GM23248 (cell line): ENCODE results near the gene GRIP1. TPM values are rescaled to one million over a fixed set of nuclear protein-coding genes. Genes with fewer than 3 reads are reported as not detected.
"Not testable (repeated sequence)": the region's sequence is repeated elsewhere in the genome, so short reads cannot be mapped to it uniquely, and the experiment has no call there.

Experiments
- DNase-seq: peaks from one replicate; pipeline ENCODE4 v3.0.0-alpha.2; 2015
- H2AFZ ChIP-seq: fragments of 200-600 bp; sonication (generic); 2 replicates; pipeline ENCODE4 v1.6.1; 2016; ENCODE audit warnings: antibody characterized with exemption
- H3F3A ChIP-seq: fragments of 200-600 bp; sonication (generic); 2 replicates; pipeline ENCODE4 v1.6.1; 2016; ENCODE audit warnings: mild to moderate bottlenecking, antibody characterized with exemption, mixed run types; ENCODE audit not compliant: insufficient read depth
- H3K27ac ChIP-seq: fragments of 200-600 bp; sonication (generic); 2 replicates; pipeline ENCODE4 v1.5.1; 2016; ENCODE audit warnings: mild to moderate bottlenecking
- H3K27me3 ChIP-seq: fragments of 200-600 bp; sonication (generic); replicated peaks from 2 replicates; pipeline ENCODE4 v1.6.1; 2016; ENCODE audit warnings: mild to moderate bottlenecking; ENCODE audit not compliant: insufficient read depth
- H3K36me3 ChIP-seq: fragments of 200-600 bp; sonication (generic); 2 replicates; pipeline ENCODE4 v1.6.1; 2016; ENCODE audit warnings: low read depth, mild to moderate bottlenecking
- H3K4me1 ChIP-seq: fragments of 200-600 bp; sonication (generic); 2 replicates; pipeline ENCODE4 v1.6.1; 2016; ENCODE audit warnings: mild to moderate bottlenecking; ENCODE audit not compliant: insufficient read depth
- H3K4me2 ChIP-seq: fragments of 200-600 bp; sonication (generic); one replicate; pipeline ENCODE4 v1.6.1; 2016; ENCODE audit warnings: mild to moderate bottlenecking; ENCODE audit not compliant: unreplicated experiment
- H3K4me3 ChIP-seq: fragments of 200-600 bp; sonication (generic); 2 replicates; pipeline ENCODE4 v1.5.1; 2016; ENCODE audit warnings: mild to moderate bottlenecking
- H3K79me2 ChIP-seq: fragments of 200-600 bp; sonication (generic); 2 replicates; pipeline ENCODE4 v1.6.1; 2016; ENCODE audit warnings: mild to moderate bottlenecking; ENCODE audit not compliant: insufficient read depth
- H3K9ac ChIP-seq: fragments of 200-600 bp; sonication (generic); 2 replicates; pipeline ENCODE4 v1.6.1; 2016; ENCODE audit warnings: mild to moderate bottlenecking
- H3K9me2 ChIP-seq: fragments of 200-600 bp; sonication (generic); 2 replicates; pipeline ENCODE4 v1.6.1; 2016; ENCODE audit warnings: mixed run types, mild to moderate bottlenecking, moderate library complexity; ENCODE audit not compliant: insufficient read depth
- H3K9me3 ChIP-seq: fragments of 200-600 bp; sonication (generic); one replicate; pipeline ENCODE4 v1.6.1; 2017; ENCODE audit warnings: low read depth
- H4K20me1 ChIP-seq: fragments of 200-600 bp; sonication (generic); 2 replicates; pipeline ENCODE4 v1.6.0; 2016; ENCODE audit not compliant: insufficient read depth
- EZH2 ChIP-seq: fragments of 200-600 bp; sonication (generic); IDR thresholded peaks from 2 replicates; pipeline ENCODE4 v1.6.1; 2018; ENCODE audit warnings: antibody characterized with exemption, mild to moderate bottlenecking; ENCODE audit not compliant: insufficient read depth, poor library complexity, severe bottlenecking
- EZH2phosphoT487 ChIP-seq: fragments of 200-600 bp; sonication (generic); IDR thresholded peaks from 2 replicates; pipeline ENCODE4 v1.6.1; 2018; ENCODE audit warnings: antibody characterized with exemption, moderate library complexity, mild to moderate bottlenecking, low read depth; ENCODE audit not compliant: insufficient read depth
- WGBS, 2 experiments: methylation state at CpG; one replicate each; pipeline ENCODE4 v1.1.6; 2015 to 2017; ENCODE audit warnings: low lambda C conversion rate in 2 of 2, low coverage in 1 of 2; ENCODE audit errors: missing lambda C conversion rate in 2 of 2; 5-methylcytosine and 5-hydroxymethylcytosine counted together
- in situ Hi-C: fragments of 300-500 bp; cut with MboI; formaldehyde crosslinking; loops from 2 replicates; pipeline ENCODE4 v1.15.0; 2020
- polyA plus RNA-seq: library from polyadenylated mRNA; unstranded; fragments of >200 nt; fragmentation: Nextera tagmentation; extraction: Ambion mirVana; gene quantifications from 2 replicates; pipeline ENCODE4 v1.2.1, GENCODE V29; 2016
- total RNA-seq: library from RNA; depleted of rRNA; stranded (reverse); fragments of >200 nt; shearing (Covaris generic); gene quantifications from 2 replicates; pipeline ENCODE4 v1.2.3, GENCODE V29; 2014

The GRIP1 gene
- total and polyA plus RNA-seq, 2 experiments from 2014 or later: not detected

GRCh38 chr12:66304296-66304900 is 374.5 kb downstream of the GRIP1 start:
- DNase-seq: no peak
- H3K9ac ChIP-seq: no peak overlapping the region
- no peaks in the 10 kb centered on the region for H3K9me2 ChIP-seq
- H3K27ac ChIP-seq: no peak overlapping the region
- H3K4me2 ChIP-seq: no peak overlapping the region
- TF ChIP-seq EZH2phosphoT487 (no peak), EZH2 (no peak)
- no peak overlapping the region for H3K4me3 ChIP-seq
- H3K9me3 ChIP-seq: no peaks in the 10 kb centered on the region
- 0 out of 2 replicates have a peak, but pooled peaks cover 3% of the 10 kb centered on the region for H3K4me1 ChIP-seq
- H3K79me2 ChIP-seq: no peaks in the 10 kb centered on the region
- no peaks in the 10 kb centered on the region for H3F3A ChIP-seq
- H3K36me3 ChIP-seq: no peaks in the 10 kb centered on the region
- 77 to 81% methylated on average over 6 of the region's 6 CpGs for WGBS, 2 experiments
- in situ Hi-C loops: no loop called here
- no peaks in the 10 kb centered on the region; the same call in 1 of the 2 replicates for H3K27me3 ChIP-seq
- H2AFZ ChIP-seq: no peak overlapping the region
- no peaks in the 10 kb centered on the region for H4K20me1 ChIP-seq

GRCh38 chr12:66303316-66303804 is 375.5 kb downstream of the GRIP1 start:
- H3F3A ChIP-seq, in situ Hi-C loops, H3K27me3 ChIP-seq, H3K79me2 ChIP-seq, H3K9me3 ChIP-seq, H4K20me1 ChIP-seq, H3K4me1 ChIP-seq, H3K36me3 ChIP-seq, H3K27ac ChIP-seq, H3K9me2 ChIP-seq, DNase-seq: not testable (repeated sequence)
- Histone ChIP-seq H3K4me3 (peak overlapping the region; percentile 85), H2AFZ (peak overlapping the region; percentile 95), H3K9ac (0 out of 2 replicates have a peak overlapping the region, but pooled peaks have one; percentile 76), H3K4me2 (peak overlapping the region; percentile 91)
- 78 to 80% methylated on average over 14 of the region's 14 CpGs for WGBS, 2 experiments

GRCh38 chr12:66302827-66303169 is 376.1 kb downstream of the GRIP1 start:
- H3K79me2 ChIP-seq: no peaks in the 10 kb centered on the region
- no peaks in the 10 kb centered on the region for H4K20me1 ChIP-seq
- in situ Hi-C loops: no loop called here
- peak overlapping the region; percentile 95 for H2AFZ ChIP-seq
- DNase-seq: no peak
- no peaks in the 10 kb centered on the region for H3F3A ChIP-seq
- H3K27me3 ChIP-seq: no peaks in the 10 kb centered on the region; the same call in 1 of the 2 replicates
- H3K4me2 ChIP-seq: peak overlapping the region; percentile 91
- peak overlapping the region; percentile 85 for H3K4me3 ChIP-seq
- no peaks in the 10 kb centered on the region for H3K9me3 ChIP-seq
- H3K36me3 ChIP-seq: no peaks in the 10 kb centered on the region
- H3K4me1 ChIP-seq: 0 out of 2 replicates have a peak, but pooled peaks cover 3% of the 10 kb centered on the region
- no peak for TF ChIP-seq EZH2
- TF ChIP-seq EZH2phosphoT487: no peak
- WGBS, 2 experiments: 2 to 4% methylated on average over 6 of the region's 6 CpGs
- H3K27ac ChIP-seq: no peak overlapping the region
- no peaks in the 10 kb centered on the region for H3K9me2 ChIP-seq
- H3K9ac ChIP-seq: peak overlapping the region; percentile 76

- Histone ChIP-seq H3K9me3 (no peaks in the 10 kb centered on the region), H3K36me3 (no peaks in the 10 kb centered on the region), H3K4me2 (peak within 1 kb of the TSS; percentile 91), H3F3A (no peaks in the 10 kb centered on the region), H3K4me3 (peak within 1 kb of the TSS; percentile 85), H3K9ac (peak within 1 kb of the TSS; percentile 76), H3K9me2 (no peaks in the 10 kb centered on the region), H3K27ac (no peak within 1 kb of the TSS), H4K20me1 (no peaks in the 10 kb centered on the region), H3K79me2 (no peaks in the 10 kb centered on the region), H3K4me1 (0 out of 2 replicates have a peak, but pooled peaks cover 3% of the 10 kb centered on the region), H3K27me3 (no peaks in the 10 kb centered on the region; the same call in 1 of the 2 replicates), H2AFZ (peak within 1 kb of the TSS; percentile 95)
- in situ Hi-C loops: no loop called here
- peak; percentile 98 for DNase-seq
- WGBS, 2 experiments: 1% methylated on average over 38 to 45 of the region's 45 CpGs
- no peak for TF ChIP-seq EZH2
- TF ChIP-seq EZH2phosphoT487: no peak
Observed at GRCh38 chr12:66301944-66302826, 376.7 kb downstream of the GRIP1 start, which contains the start of gene HELB. HELB (plus strand) TSS chr12:66302493; CDS start chr12:66302604, 111 bp downstream.
